WERI-Rb-1 (cell line): ENCODE data around the gene USB1.

Source experiments
- DNase-seq: peaks from one replicate; pipeline ENCODE4 v3.0.0-alpha.2; 2020
- H3K27ac ChIP-seq: fragments of 250-450 bp; sonication (Bioruptor Pico); 2 replicates; pipeline ENCODE4 v1.5.1; 2020; ENCODE audit warnings: mild to moderate bottlenecking, moderate library complexity
- H3K27me3 ChIP-seq: fragments of 250-450 bp; sonication (Bioruptor Pico); 2 replicates; pipeline ENCODE4 v1.5.1; 2021; ENCODE audit warnings: mild to moderate bottlenecking, low read depth, moderate library complexity; ENCODE audit not compliant: insufficient read depth, severe bottlenecking
- H3K36me3 ChIP-seq: fragments of 250-450 bp; sonication (Bioruptor Pico); 2 replicates; pipeline ENCODE4 v1.5.1; 2020; ENCODE audit warnings: mild to moderate bottlenecking, moderate library complexity
- H3K4me3 ChIP-seq: 2 replicates; pipeline ENCODE4 v1.5.1; 2011; ENCODE audit warnings: low read depth, mild to moderate bottlenecking, control low read depth, low read length
- H3K9me3 ChIP-seq: fragments of 250-450 bp; sonication (Bioruptor Pico); 2 replicates; pipeline ENCODE4 v1.5.1; 2021; ENCODE audit warnings: mild to moderate bottlenecking, moderate library complexity; ENCODE audit not compliant: severe bottlenecking
- TF ChIP-seq, protein P1 (sequence below): IDR thresholded peaks from 2 replicates; pipeline ENCODE4 v1.5.1; 2011; ENCODE audit warnings: low read depth, mild to moderate bottlenecking, control low read depth, inconsistent platforms, low read length

USB1 gene

DNA sequence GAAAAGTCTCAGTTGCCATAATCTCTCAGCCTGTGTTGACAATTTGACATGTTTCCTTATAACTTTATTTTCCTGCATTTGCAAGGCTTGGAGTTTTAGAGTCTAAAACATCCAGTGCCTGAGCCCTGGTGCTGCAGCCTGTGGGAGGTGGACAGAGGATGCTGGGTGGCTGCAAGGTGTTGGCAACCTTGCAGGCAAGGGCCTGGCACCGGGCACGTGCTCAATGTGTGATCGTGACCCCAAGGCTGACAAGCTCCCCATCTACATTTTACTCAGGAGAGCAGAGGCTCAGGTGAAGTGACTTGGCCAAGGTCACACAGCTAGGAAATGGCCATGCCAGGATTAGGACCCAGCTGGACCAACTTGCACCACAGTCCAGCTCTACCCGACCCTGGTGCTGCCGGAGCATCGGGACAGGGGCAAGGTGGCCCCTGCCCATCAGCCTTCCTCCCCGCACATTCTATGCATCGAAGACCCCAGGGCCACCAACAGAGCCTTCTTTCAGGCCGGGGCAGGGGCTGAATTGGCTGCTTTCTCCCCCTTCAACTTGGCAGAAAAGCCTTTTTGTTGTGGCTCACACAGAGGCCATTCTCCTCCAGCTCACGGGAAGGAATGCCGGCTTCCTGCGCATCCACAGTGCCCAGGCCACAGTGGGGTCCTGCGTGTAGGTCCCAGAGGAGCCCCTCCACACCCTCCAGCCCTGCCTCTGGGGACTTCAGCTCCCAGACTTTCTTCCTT is 47.5 kb downstream of the USB1 start:
- H3K27me3 ChIP-seq = no peaks in the 10 kb centered on the region
- TF ChIP-seq, protein P1, sequence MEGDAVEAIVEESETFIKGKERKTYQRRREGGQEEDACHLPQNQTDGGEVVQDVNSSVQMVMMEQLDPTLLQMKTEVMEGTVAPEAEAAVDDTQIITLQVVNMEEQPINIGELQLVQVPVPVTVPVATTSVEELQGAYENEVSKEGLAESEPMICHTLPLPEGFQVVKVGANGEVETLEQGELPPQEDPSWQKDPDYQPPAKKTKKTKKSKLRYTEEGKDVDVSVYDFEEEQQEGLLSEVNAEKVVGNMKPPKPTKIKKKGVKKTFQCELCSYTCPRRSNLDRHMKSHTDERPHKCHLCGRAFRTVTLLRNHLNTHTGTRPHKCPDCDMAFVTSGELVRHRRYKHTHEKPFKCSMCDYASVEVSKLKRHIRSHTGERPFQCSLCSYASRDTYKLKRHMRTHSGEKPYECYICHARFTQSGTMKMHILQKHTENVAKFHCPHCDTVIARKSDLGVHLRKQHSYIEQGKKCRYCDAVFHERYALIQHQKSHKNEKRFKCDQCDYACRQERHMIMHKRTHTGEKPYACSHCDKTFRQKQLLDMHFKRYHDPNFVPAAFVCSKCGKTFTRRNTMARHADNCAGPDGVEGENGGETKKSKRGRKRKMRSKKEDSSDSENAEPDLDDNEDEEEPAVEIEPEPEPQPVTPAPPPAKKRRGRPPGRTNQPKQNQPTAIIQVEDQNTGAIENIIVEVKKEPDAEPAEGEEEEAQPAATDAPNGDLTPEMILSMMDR = no peak
- DNase-seq = no peak

DNA sequence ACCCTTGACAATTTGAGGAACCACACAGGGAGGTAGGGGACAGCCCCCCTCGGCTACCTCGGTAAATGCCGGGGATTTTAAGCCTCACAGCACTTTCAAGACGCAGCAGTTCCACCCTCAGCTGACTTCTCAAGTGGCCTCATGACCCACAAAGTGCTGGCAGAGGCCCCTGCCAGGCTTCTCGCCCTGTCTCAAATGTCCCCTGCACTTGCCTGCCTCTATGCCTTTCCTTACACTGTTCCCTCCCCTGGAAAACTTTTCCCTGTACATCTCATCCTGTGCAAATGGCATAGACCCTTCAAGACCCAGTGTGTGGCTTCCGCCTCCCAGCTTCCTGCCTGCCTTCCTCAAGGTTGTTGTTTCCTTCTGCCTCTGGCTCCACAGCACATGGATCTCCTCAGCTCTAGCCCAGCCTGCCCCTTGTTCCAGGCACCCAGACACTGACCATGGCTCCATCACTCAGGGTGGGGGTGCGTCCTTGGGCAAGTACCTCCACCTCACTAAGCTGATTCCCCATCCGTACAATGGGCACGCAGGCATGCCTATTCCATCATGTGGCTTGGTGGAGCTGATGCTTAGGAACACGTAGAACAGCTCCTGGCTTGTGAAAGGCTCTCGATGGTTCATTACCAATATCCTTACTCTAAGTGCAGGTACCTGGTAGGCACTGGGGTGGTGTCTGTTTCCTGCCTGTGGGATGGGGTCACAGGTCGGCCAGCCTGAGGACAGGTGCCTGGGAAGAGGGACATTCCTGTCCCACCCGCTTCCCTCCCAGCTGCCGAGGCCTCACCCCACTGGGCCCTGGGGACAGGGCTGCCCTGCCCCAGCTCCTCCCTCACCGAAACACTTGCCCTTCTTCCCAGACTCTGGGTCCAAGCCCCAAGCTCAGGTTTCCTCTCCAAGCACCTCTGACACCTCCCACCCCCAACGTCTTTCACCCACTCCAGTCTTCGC is 48.3 kb downstream of the USB1 start:
- no peak for DNase-seq
- Histone ChIP-seq H3K9me3 (no peaks in the 10 kb centered on the region), H3K27ac (no peak overlapping the region), H3K36me3 (no peaks in the 10 kb centered on the region), H3K27me3 (no peaks in the 10 kb centered on the region), H3K4me3 (no peak overlapping the region)
- TF ChIP-seq, protein P1 = no peak

More for the DNA sequence above, 47.5 kb downstream of the USB1 start:
- H3K9me3 ChIP-seq = no peaks in the 10 kb centered on the region
- no peaks in the 10 kb centered on the region for H3K36me3 ChIP-seq
- no peak overlapping the region for H3K27ac ChIP-seq
- H3K4me3 ChIP-seq = no peak overlapping the region

DNA sequence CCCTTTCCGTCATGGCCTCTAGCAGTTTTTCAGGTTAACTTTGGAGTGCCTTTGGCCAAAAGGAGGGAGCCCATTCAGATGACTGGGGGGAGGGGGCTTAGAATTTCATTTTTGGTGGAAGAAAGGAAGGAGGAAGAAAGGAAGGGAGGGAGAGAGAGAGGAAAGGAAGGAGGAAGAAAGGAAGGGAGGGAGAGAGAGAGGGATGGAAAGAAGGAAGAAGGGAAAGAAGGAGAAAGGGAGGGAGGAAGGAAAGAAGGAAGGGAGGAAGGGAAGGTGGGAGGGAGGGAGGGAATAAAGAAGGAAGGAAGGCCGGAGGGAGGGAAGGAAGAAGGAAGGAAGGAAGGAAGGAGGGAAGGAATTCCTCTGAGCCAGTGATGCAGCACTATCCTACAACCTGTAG is 50.1 kb downstream of the USB1 start:
- Histone ChIP-seq H3K9me3 (no peaks in the 10 kb centered on the region), H3K27me3 (no peaks in the 10 kb centered on the region), H3K36me3 (no peaks in the 10 kb centered on the region), H3K4me3 (no peak overlapping the region), H3K27ac (no peak overlapping the region)
- no peak for DNase-seq
- TF ChIP-seq, protein P1 = no peak

DNA sequence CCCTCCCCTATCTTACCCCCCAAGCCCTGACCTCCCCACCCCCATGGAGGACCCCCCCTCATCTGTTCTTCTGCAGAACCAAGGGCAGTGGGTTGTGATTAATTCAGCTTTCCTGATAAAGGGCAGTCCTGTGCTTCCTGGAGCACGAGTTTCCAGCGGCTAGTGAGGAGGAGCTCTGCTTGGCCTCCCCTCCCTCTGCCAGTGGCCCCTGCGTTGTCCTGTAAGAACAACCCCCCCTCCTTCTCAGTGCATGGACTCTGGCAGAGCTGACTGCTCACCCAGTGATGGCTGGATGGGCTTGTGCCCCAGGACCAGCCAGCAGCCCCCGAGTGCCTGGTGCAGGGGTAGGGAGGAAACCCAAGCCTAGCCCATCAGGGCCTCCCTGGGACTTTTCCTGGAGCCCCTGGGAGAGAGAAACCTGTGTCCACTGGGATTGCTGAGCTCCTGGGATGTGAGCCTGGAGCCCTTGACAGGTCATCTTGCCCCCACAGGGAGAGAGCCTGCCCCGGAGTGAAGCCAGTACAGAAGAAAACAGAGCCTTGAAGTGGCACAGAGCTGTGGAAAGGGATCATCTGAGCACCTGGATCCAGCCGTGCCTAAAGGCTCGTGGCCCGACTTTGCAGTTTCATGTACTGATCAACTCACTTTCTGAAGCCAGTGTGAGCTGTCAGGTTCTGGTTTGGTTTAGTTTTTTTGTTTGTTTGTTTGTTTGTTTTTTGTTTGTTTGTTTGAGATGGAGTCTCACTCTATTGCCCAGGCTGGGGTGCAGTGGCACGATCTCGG is 50.8 kb downstream of the USB1 start:
- no peaks in the 10 kb centered on the region for H3K27me3 ChIP-seq
- H3K27ac ChIP-seq = no peak overlapping the region
- TF ChIP-seq, protein P1 = no peak
- no peaks in the 10 kb centered on the region for H3K36me3 ChIP-seq
- no peak for DNase-seq
- no peak overlapping the region for H3K4me3 ChIP-seq
- no peaks in the 10 kb centered on the region for H3K9me3 ChIP-seq

DNA sequence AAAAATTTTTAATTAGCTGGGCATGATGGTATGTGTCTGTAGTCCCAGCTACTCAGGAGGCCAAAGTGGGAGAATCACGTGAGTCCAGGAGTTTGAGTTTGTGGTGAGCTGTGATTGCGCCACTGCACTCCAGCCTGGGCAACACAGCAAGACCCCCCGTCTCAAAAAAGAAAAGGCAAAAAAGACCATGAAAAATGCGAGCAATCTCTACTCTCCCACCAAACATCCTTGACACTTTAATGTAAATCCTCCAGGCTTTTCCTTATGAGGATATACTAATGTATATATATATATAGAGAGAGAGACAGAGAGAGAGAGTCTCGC is 52.4 kb downstream of the USB1 start:
- H3K36me3 ChIP-seq = no peaks in the 10 kb centered on the region
- no peak overlapping the region for H3K4me3 ChIP-seq
- DNase-seq = no peak
- TF ChIP-seq, protein P1 = no peak
- H3K27ac ChIP-seq = no peak overlapping the region
- no peaks in the 10 kb centered on the region for H3K27me3 ChIP-seq
- no peaks in the 10 kb centered on the region for H3K9me3 ChIP-seq
